COLO829 (cell line): Measurements from ENCODE around the gene ALOX5.
"Not testable (repeated sequence)": the region's sequence is repeated elsewhere in the genome, so short reads cannot be mapped to it uniquely, and the experiment has no call there.

ENCODE experiments used
- DNase-seq: peaks from one replicate; pipeline ENCODE4 v3.0.0; 2012; ENCODE audit warnings: low spot score

Gene ALOX5

DNA sequence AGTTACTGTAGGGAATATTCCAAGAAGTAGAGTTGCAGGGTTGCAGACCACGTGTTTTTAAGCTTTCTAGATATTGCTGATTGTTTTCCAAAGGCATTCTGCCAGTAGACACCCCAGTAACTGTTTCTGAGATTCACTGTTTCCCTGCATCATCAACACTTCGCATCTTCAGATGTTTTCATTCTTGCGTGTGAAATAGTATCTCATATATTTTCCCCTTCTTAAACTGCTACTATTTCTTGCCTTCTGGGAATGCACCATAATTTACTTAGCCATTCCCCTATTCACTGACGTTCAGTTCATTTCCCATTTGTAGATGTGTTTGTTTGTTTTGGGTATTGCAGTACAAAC is 30.7 kb downstream of the ALOX5 start:
- DNase-seq, result no peak

DNA sequence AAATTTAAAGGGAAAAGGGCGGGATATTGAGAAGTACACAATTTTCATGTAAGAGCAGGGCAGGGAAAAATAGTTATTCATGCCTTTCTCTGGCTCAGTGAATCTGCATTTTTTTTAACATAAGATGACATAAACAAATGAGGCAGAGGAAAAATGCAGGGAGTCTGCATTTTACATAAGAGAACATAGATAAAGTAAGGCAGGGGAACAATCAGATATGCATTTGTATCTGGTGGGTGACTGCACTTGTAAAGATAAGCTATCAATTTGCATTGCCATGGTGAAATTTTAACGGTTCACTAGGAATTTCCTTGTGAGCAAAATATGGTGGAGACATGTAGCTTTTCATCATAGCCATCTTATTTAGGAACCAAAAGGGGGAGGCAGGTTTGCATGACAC is 33.5 kb downstream of the ALOX5 start:
- no peak for DNase-seq

DNA sequence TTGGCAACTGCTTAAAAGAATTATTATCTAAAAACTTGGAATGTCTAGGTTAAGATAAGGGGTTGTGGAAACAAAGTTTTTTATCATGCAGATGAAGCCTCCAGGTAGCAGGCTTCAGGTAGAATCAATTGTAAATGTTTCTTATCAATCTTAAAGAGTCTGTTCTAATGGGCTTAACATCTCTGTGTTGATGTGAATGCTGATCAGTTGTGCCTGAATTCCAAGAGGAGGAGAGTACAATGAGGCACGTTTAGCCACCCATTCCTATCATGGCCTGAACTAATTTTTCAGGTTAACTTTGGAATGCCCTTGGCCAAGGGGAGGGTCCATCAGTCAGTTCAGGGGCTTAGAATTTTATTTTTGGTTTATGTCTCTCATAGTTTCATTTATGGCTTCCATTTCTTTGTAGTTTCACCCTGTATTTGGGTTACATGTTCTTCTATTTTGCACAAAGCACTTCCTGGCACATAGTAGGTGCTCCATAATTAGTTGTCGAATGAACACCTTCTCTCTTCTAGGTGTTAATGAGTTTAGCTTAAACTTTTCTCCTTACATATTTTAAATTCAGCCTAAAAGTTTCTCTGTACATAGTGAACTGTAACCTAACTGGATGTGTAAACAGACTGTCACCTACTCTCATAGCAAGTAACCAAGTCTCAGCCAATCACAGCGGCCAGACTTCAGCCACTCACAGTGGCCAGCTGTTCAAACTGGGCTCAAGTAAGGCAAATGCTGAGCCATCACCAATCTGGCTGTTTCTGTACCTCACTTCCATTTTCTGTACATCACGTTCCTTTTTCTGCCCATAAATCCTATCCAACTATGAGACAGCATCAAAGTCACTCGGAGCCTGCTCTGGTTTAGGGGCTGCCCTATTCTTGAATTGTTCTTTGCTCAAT is 34.7 kb downstream of the ALOX5 start:
- no peak for DNase-seq

DNA sequence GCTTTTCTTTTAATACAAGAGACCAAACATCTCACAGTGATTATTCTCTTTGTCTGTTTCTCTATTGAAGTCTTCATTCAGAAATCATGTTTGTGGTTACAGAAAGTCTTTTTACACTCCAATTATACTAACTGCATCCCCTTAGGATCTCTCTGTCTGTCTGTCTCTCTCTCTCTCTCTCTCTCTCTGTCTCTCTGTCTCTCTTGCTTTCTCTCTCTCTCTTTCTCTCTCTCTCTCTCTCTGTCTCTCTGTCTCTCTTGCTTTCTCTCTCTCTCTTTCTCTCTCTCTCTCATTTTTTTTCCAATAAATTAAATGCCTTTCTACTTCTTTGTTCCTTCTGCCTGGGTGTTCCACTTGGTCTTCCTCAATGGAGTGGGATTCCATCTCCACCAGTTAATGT is 35.3 kb downstream of the ALOX5 start:
- DNase-seq, result not testable (repeated sequence)

DNA sequence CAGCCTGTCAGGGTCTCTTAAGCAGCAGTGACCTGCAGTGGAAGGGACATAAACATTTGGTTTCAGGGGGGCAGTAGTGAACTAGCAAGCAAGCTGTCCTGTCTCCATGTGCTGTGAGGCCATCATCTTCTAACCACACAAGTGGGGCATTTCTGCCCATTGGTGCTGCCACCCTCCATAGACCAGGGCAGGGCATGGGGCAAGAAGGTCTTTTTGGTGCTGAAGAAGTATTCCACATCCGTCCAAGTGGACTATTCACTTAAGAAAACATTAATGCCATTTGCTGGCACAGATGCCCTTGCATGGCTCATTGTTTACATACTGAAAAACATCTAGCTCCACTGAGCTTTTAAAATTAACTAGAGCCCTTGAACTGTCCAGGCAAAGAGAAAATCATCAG is 35.8 kb downstream of the ALOX5 start:
- DNase-seq, result no peak

DNA sequence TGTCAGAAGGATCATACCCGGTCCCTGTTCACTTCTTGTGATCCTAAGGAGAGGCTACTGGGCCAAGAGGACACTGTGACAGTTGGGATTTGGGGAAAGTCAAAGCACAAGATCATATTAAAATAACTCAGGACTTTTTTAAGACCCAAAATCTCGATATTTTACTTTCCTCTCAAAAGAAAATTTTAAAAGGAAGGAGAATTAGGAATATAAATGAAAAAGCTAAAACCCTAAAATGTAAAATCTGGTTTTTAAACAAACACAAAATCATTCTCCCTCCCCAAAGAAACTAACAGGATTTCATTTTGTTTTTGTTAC is 36.4 kb downstream of the ALOX5 start:
- no peak for DNase-seq

DNA sequence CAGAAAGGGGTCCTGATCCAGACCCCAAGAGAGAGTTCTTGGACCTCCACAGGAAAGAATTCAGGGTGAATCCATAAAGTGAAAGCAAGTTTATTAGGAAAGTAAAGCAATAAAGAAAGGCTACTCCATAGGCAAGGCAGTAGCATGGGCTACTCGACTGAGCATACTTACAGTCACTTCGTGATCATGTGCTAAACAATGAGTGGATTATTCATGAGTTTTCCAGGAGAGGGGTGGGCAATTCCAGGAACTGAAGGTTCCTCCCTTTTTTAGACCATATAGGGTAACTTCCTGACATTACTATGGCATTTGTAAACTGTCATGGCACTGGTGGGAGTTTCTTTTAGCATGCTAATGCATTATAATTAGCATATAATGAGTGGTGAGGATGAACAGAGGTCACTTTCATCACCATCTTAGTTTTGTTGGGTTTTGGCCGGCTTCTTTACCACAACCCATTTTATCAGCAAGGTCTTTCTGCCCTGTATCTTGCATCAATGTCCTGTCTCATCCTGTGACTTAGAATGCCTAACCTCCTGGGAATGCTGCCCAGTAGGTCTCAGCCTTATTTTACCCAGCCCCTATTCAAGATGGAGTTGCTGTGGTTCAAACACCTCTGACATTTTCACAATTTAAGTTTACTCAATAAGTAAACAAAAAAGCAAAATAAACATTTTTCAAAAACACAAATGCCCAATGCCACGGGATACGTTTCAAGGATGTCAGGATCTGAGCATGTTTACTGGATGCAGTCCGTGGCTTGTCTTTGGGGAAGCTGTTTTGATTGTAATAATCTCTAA is 37.0 kb downstream of the ALOX5 start:
- DNase-seq, result no peak

DNA sequence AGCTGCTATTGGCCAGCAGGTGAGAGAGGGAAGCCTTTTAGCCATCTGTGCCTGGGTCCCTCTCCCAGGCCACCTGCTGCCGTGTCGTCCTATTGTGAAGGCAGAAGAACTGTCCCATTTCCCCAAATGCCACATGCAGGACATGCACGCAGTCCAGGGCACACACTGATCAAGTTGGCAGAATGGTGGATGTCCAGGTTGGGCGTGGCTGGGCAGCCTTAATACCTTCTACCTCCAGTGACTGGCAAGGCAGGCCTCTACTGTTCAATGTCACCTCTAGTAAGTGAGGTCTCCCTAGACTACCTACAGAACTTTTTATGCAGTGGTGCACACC is 37.6 kb downstream of the ALOX5 start:
- no peak for DNase-seq

DNA sequence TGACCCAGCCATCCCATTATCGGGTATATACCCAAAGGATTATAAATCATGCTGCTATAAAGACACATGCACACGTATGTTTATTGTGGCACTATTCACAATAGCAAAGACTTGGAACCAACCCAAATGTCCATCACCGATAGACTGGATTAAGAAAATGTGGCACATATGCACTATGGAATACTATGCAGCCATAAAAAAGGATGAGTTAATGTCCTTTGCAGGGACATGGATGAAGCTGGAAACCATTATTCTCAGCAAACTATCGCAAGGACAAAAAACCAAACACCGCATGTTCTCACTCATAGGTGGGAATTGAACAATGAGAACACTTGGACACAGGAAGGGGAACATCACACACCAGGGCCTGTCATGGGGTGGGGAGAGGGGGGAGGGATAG is 41.0 kb downstream of the ALOX5 start:
- DNase-seq, result not testable (repeated sequence)

DNA sequence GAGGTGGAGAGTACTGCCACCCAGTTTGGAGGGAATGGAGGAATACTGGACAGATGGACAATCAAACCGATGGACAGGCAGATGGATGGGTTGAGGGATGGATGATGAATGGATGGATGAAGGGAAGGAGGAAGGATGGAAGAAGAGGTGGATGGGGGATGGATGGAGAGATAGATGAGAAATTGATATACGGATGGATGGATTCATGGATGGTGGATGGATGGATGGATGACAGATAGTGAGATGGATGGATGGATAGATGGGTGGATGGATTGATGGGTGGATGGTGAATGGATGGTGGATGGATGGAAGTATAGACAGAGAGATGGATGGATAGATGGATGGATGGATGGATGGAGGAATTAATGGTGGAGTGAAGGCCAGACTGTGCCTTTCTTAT is 42.6 kb downstream of the ALOX5 start:
- DNase-seq, result no peak

DNA sequence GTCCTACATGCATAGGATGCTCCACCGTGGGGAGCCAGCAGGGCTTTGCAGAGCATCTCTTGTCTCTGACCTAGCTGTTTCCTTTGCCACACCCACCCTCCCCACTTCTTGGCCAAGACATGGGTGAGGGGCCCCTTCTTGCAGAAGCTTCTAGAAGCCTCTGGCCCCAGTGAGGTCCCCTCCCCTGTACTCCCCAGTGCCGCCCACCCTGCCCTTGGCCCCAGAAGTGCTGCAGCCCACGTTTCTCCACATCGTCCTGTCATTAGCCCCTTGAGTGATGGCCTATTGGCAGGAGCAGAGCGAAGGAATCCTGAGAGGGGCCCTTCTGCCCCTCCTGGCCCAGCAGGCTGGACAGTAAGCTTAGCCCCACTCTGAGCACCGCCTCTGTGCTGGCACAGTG is 43.7 kb downstream of the ALOX5 start:
- DNase-seq, result no peak

DNA sequence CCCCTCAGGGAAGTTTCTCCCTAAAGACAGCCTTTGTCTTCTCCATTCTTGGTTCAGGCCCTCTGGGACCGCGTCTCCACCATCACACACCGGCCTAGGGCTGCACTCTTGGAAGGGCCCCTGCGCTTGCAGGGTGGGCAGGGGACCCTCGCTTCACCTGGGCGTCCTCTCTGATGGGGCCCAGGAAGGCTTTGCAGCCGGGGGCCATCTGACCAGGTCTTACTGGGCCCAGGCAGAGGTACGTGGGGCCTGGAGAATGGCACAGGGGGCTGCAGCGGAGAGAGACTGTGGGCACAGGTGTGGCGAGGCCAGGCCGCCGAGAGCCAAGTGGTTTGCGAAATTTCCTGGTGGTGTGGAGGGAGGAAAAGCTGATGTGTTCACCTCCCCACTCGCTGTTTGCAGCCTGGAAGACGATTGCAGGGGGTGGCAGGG is 44.4 kb downstream of the ALOX5 start:
- DNase-seq, result no peak

DNA sequence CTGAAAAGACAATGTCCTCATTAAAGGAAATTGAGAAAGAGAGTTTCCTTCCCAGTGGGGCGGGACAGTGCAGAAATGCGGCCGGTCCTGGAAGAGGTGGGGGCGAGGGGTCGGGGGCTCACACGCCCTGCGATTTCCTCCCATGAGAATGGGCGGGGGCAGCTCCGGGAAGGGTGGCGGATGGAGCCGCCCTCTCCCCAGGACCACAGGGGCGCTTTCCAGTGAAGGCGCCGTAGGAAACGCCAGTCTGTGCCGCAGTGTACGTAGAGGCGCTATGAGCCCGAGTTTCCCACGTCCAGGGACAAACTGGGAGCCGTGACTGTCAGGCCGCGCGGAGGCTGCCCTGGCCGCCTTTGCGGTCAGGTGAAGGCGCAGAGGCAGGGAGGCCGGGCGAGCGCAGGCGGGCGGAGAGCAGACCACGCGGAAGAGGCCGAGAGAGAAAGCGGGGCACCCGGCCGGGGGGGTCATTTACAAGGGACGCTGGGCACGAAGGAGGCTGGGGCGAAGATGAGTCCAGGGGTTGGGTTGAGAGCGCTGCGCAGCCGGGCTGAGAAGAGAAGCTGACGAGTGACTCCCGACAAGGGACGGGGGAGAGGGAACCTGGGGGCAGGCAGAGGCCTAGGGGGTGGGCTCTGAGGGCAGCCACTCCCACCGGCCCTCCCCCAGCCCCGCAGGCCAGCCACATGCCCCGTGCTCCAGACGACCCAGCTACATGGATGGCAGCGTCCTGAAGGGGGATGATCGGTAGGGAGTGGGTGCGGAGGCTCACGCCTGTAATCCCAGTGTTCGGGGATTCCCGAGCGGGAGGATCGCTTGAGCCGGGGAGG is 45.0 kb downstream of the ALOX5 start:
- DNase-seq, result no peak

DNA sequence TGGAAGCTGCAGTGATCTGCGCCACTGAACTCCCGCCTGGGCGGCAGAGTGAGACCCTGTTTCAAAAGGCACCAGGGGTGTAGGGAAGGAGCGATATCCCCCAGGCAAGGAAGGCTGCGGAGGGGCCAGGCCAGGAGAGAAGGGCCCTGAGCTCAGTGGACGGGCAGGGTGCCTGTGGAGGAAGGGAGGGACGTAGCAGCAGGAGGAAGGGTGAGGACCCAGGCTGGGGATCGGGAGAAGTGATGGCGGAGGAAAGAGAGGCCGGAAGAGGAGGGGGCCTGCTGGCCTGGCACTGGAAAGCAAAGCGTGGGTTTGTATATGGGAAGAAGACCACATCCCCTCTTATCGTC is 45.6 kb downstream of the ALOX5 start:
- DNase-seq, result no peak

DNA sequence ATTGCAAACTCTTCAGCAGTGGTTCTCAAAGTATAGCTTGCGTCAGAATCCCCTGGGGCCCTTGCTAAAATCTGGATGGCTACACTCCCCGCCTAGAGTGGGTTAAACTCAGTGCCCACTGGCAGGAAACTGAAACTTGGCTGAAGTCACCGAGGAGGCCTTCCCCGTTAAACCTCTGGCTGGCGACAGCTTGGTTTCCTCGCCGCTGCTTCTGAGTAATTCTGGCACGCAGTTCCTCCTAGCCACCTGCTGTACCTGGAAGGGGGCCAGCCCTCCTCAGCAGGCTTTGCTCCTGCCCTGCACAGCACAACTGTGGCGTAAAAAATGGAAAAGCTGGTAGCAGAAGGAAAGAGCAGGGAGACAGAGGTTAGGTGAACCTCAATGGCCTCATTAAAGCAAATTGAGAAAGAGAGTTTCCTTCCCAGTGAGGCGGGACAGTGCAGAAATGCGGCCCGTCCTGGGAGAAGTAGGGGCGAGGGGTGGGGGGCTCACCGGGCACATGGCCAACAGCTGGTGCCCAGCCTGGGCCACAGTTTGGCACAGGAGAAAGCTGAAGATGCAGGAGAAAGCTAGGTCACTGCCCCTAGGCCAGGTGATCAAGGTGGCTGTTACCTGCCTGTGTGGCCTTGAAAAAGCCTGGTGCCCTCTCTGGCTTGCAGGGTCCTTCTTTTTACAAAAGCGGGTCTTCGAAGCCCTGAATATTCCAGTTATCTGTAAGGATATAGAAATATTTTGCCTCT is 46.6 kb downstream of the ALOX5 start:
- DNase-seq, result no peak

DNA sequence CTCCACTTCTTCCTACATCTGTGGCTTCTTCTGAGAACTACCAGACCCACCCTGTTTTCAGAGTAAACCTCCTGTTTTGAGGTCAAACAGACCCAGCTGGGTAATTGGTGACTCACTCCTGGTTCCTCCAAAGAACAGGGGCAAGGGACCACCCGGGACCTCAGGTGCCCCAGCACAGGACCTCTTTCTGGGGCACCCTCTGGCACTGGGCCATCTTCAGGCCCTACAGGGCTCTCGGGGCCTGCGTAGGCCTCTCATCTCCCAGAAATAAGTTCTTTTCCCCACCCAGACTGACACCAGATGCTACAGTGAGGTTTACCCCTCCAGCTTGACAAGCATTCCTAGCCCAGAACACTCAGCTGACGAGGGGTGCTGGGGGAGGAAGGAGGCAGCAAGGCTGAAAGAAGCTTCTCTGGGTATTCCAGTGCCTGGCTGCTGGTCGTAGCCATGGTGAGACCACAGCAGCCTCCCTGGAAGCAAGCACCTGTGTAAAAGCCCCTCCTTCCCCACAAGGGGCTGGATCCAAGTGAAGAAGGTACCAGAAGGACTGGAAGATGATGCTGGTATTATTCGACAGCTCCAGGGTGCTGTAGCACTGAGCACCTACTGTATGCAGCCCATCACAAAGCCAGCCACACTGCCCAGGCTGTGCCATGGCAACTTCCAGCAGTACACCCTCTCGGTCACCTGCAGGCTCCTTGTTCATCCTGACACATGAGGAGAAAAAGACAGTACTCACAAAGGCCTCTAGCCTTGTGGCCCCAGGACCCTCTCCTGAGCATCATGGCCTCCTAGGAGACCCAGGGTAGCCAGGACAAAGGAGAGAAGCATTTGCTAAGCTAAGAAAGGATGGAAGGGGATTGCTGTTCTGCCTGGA is 47.4 kb downstream of the ALOX5 start:
- no peak for DNase-seq

DNA sequence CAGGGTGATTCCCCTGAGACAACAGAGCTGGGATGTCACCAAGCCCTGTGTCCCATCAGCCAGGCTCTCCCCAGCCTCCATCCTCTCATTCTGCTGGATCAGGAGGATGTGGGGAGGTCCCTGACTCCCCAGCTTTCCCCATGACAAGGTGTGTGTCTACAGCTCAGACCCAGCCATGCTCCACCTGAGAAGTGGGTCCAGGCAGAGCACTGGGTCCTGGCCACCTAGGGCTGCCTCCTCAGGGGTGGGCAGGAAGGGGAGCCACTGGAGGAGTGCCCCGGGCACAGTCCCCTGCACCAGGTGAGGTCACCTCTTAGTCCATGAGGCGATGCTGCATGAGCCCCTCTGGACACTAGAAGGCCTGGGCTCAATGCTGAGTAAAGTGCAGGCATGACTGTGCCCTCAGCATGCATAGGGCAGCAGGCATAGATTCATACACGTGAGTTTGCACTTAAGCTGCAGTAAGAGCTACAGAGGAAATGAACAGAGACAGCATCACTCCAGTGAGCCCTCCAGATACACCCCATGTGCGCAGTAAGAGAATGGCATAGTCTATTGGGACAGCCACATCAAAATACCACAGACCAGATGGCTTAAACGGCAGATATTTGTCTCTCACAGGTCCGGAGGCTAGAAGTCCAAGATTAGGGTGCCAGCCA is 48.3 kb downstream of the ALOX5 start:
- no peak for DNase-seq

DNA sequence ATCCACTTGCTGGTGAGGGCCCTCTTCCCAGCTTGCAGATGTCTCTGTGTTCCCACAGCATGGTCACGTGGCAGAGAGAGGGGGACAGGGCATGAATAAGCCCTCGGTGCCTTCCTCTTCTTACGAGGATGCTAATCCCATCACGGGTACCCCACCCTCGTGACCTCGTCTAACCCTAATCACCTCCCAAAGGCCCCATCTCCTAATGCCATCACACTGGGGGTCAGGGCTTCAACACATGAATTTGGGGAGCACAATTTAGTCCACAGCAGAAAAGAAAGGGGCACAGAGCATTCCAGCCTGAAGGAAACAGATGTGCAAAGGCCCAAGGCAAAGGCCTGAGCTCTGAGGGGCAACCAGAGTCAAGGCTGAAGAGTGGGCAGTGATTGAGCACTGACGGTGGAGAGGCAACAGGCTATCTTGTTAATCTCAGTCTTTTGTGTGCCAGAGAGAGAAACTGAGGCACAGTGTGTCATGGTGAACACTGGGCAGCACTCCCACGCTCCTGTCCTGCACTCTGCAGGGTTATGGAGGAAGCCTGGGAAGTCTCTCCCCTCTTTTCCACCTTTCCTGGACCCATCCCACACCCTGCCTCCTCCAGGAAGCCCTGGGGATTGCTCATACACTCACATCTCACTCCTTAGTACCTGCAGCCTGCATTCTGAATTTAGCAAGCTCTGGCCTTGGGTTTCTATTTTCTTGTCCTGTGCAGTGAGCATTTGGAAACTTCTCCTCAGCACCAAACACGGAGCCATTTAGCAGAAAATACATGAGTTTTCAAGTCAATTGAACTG is 49.0 kb downstream of the ALOX5 start:
- DNase-seq, result no peak

DNA sequence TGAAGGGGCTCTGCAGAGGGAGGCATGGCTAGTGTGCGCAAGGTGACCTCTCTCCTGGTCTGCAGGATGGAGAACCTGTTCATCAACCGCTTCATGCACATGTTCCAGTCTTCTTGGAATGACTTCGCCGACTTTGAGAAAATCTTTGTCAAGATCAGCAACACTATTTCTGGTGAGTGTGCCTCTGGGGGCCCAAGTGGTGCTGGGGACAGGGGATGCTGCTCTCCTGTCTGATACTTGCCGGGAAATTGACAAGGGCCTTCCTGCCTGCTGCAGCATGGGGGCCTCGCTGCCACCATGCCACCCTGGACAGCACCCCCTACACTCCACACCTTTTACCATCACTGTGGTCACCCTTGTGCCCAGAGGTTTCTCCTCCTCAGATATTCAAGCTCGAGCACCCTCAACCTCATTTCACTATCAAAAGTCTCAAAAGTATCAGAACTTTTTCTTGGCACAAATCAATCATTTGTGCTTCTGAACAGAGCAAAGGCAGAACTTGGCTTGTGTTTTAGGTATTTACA is 50.0 kb downstream of the ALOX5 start:
- DNase-seq, result no peak
